K562 (cell line): ENCODE data around the gene ERGIC1. TPM values are rescaled to one million over a fixed set of nuclear protein-coding genes. Genes with fewer than 3 reads are reported as not detected.
A peak's percentile ranks its signal among the peaks of the same experiment; 100 is the strongest.

Source experiments
- ATAC-seq: fragments of 200-7000 bp; cut with Tn5 transposase; 3 replicates; pipeline ENCODE4 v1.9.1; 2020; ENCODE audit warnings: moderate library complexity
- BruUV-seq: library from RNA; stranded (reverse); fragments of 400-500 nt; replicated peaks from 2 replicates; lab custom pipeline; 2021; lab: Mats Ljungman, UMichigan
- CTCF ChIA-PET: fragments of 300-600 bp; formaldehyde crosslinking; extraction: SDS; loops from one replicate; lab custom pipeline; 2021; ENCODE audit warnings: low intra/inter-chr PET ratio; lab: Yijun Ruan, JAX
- POLR2A ChIA-PET: fragments of 300-600, 350-650 bp; sonication (Branson Sonifier 250); formaldehyde crosslinking; extraction: SDS; loops from one replicate; lab custom pipeline; 2021; ENCODE audit warnings: antibody characterized with exemption, inconsistent platforms; lab: Yijun Ruan, JAX
- DNase-seq, 4 experiments: peaks; one replicate each; pipeline versions ENCODE4 v3.0.0 to v3.0.0-alpha.2; 2011 to 2018; ENCODE audit warnings: low spot score in 3 of 4, mixed read lengths in 3 of 4; ENCODE audit errors: extremely low read depth in 1 of 4
- FAIRE-seq: peaks from 2 replicates; lab custom pipeline; 2011; peaks lifted over from hg19 to GRCh38; lab: Jason Lieb, UNC
- H2AFZ ChIP-seq: 2 replicates; pipeline ENCODE4 v1.6.0; 2011; ENCODE audit warnings: low read depth, low read length, control low read depth, inconsistent platforms
- H3K27ac ChIP-seq: fragments of 200-600 bp; 3 replicates; pipeline ENCODE4 v1.8.0; 2011; ENCODE audit warnings: low read depth, mild to moderate bottlenecking, control low read depth, inconsistent platforms, low read length, moderate library complexity, mixed read lengths; ENCODE audit errors: extremely low read depth
- H3K27me3 ChIP-seq, 2 experiments: fragments of 300-600 bp in 1 of 2; 2 replicates in 1 of 2; 3 replicates in 1 of 2; pipeline versions ENCODE4 v1.6.0 to v1.8.0; 2011; ENCODE audit warnings: inconsistent platforms in 2 of 2, low read length in 2 of 2, mild to moderate bottlenecking in 1 of 2, mixed read lengths in 1 of 2, moderate library complexity in 1 of 2; ENCODE audit not compliant: control insufficient read depth in 2 of 2, insufficient read depth in 2 of 2
- H3K36me3 ChIP-seq: fragments of 300-600 bp; 3 replicates; pipeline ENCODE4 v1.8.0; 2011; ENCODE audit warnings: mild to moderate bottlenecking, low read length, inconsistent platforms; ENCODE audit not compliant: control insufficient read depth, insufficient read depth
- H3K4me1 ChIP-seq, 2 experiments: fragments of 200-600 bp in 1 of 2; replicated peaks in 1 of 2; 2 replicates in 1 of 2; 3 replicates in 1 of 2; pipeline versions ENCODE4 v1.5.1 to v1.8.0; 2011; ENCODE audit warnings: inconsistent platforms in 2 of 2, low read length in 2 of 2, mild to moderate bottlenecking in 1 of 2, mixed read lengths in 1 of 2, moderate library complexity in 1 of 2; ENCODE audit not compliant: control insufficient read depth in 2 of 2, insufficient read depth in 2 of 2
- H3K4me2 ChIP-seq: 2 replicates; pipeline ENCODE4 v1.6.1; 2011; ENCODE audit warnings: low read length, control low read depth, inconsistent platforms, mixed read lengths; ENCODE audit not compliant: insufficient read depth
- H3K4me3 ChIP-seq: fragments of 200-600 bp; sonication (generic), shearing (Covaris generic); 2 replicates; pipeline ENCODE4 v1.5.1; 2016; ENCODE audit warnings: control low read depth, inconsistent platforms
- H3K79me2 ChIP-seq: fragments of 200-600 bp; 3 replicates; pipeline ENCODE4 v1.8.0; 2011; ENCODE audit warnings: low read length, inconsistent platforms; ENCODE audit not compliant: control insufficient read depth, insufficient read depth
- H3K9ac ChIP-seq, 2 experiments: 2 replicates each; pipeline versions ENCODE4 v1.6.0 to v1.6.1; 2011; ENCODE audit warnings: low read depth in 2 of 2, low read length in 2 of 2, control low read depth in 1 of 2, inconsistent platforms in 1 of 2, mild to moderate bottlenecking in 1 of 2, mixed read lengths in 1 of 2; ENCODE audit not compliant: insufficient read depth in 1 of 2
- H3K9me1 ChIP-seq: one replicate; pipeline ENCODE4 v1.6.0; 2011; ENCODE audit warnings: inconsistent platforms, mild to moderate bottlenecking, low read length, moderate library complexity; ENCODE audit not compliant: control insufficient read depth, insufficient read depth
- H3K9me3 ChIP-seq: replicated peaks from 2 replicates; pipeline ENCODE4 v1.5.1; 2011; ENCODE audit warnings: low read depth, low read length, inconsistent platforms; ENCODE audit not compliant: control insufficient read depth, insufficient read depth
- H4K20me1 ChIP-seq: replicated peaks from 2 replicates; pipeline ENCODE4 v1.6.1; 2011; ENCODE audit warnings: low read length, inconsistent platforms, mixed read lengths; ENCODE audit not compliant: control insufficient read depth, insufficient read depth
- ATF3 ChIP-seq, 2 experiments: fragments of 450-650 bp in 1 of 2; sonication (generic) in 1 of 2; formaldehyde crosslinking in 1 of 2; IDR thresholded peaks in 1 of 2; conservative IDR thresholded peaks in 1 of 2; 2 replicates each; pipeline versions ENCODE4 v1.6.1 to v1.8.1; 2016 to 2023; ENCODE audit warnings: mild to moderate bottlenecking in 2 of 2, moderate library complexity in 2 of 2, inconsistent platforms in 1 of 2, missing genetic modification reagents in 1 of 2
- BCL6 ChIP-seq: fragments of 250-450 bp; sonication (Bioruptor Pico); IDR thresholded peaks from 2 replicates; pipeline ENCODE4 v1.4.0; 2020
- BCOR ChIP-seq: fragments of 450-650 bp; IDR thresholded peaks from 2 replicates; pipeline ENCODE4 v1.6.1; 2016
- CEBPG ChIP-seq, 3 experiments: fragments of 200-800 bp in 1 of 3; sonication (Bioruptor generic) in 1 of 3; sonication (generic) in 1 of 3; formaldehyde crosslinking in 1 of 3; IDR thresholded peaks in 2 of 3; conservative IDR thresholded peaks in 1 of 3; 2 replicates each; pipeline versions ENCODE4 v1.6.1 to v1.8.0; 2016 to 2022; ENCODE audit warnings: missing compliant biosample characterization in 2 of 3, missing genetic modification characterization in 2 of 3, mild to moderate bottlenecking in 1 of 3, missing genetic modification reagents in 1 of 3
- GABPB1 ChIP-seq: sonication (generic); formaldehyde crosslinking; IDR thresholded peaks from 2 replicates; pipeline ENCODE4 v1.8.0; 2022; ENCODE audit warnings: mild to moderate bottlenecking, missing genetic modification reagents
- HDAC2 ChIP-seq: fragments of 450-650 bp; IDR thresholded peaks from 2 replicates; pipeline ENCODE4 v1.6.1; 2016; ENCODE audit warnings: mild to moderate bottlenecking
- KDM1A ChIP-seq, 2 experiments: fragments of 450-650 bp; IDR thresholded peaks; 2 replicates each; pipeline ENCODE4 v1.6.1; 2016; ENCODE audit warnings: mild to moderate bottlenecking in 2 of 2
- L3MBTL2 ChIP-seq: fragments of 450-650 bp; IDR thresholded peaks from 2 replicates; pipeline ENCODE4 v1.6.1; 2016; ENCODE audit warnings: mild to moderate bottlenecking, moderate library complexity
- MITF ChIP-seq: IDR thresholded peaks from 2 replicates; pipeline ENCODE4 v1.6.1; 2014; ENCODE audit warnings: antibody characterized with exemption
- RAD21 ChIP-seq, 2 experiments: fragments of 250-450 bp in 1 of 2; fragments of 450-650 bp in 1 of 2; sonication (Bioruptor Pico) in 1 of 2; formaldehyde crosslinking in 1 of 2; IDR thresholded peaks in 1 of 2; conservative IDR thresholded peaks in 1 of 2; 2 replicates each; pipeline versions ENCODE4 v1.4.0 to v1.8.0; 2020 to 2022; ENCODE audit warnings: mild to moderate bottlenecking in 2 of 2, moderate library complexity in 1 of 2
- RBM25 ChIP-seq: fragments of 200-400 bp; formaldehyde crosslinking; IDR thresholded peaks from 2 replicates; pipeline ENCODE4 v1.6.1; 2018; ENCODE audit warnings: low read length, low read depth, moderate library complexity; ENCODE audit not compliant: severe bottlenecking
- RCOR1 ChIP-seq, 2 experiments: IDR thresholded peaks; 2 replicates each; pipeline ENCODE4 v1.6.1; 2012; ENCODE audit warnings: low read depth in 2 of 2, low read length in 2 of 2, borderline replicate concordance in 1 of 2, improper control_type of control experiment in 1 of 2
- ZNF589 ChIP-seq: fragments of 200-800 bp; sonication (Bioruptor generic); IDR thresholded peaks from 2 replicates; pipeline ENCODE4 v1.6.1; 2016; ENCODE audit warnings: low read depth, missing genetic modification characterization, missing compliant biosample characterization
- WGBS: fragments of 100-300 bp; shearing (Covaris generic); methylation state at CpG from one replicate; pipeline ENCODE4 v1.1.6; 2016; ENCODE audit warnings: low coverage, mixed read lengths; ENCODE audit not compliant: insufficient coverage; ENCODE audit errors: missing lambda C conversion rate; 5-methylcytosine and 5-hydroxymethylcytosine counted together
- in situ Hi-C: fragments of 300-500 bp; cut with MboI; formaldehyde crosslinking; loops from 4 replicates; pipeline ENCODE4 v1.15.0; 2018; ENCODE audit warnings: inconsistent platforms, mixed read lengths
- intact Hi-C: fragments of 100-400 bp; cut with micrococcal nuclease; formaldehyde crosslinking; loops from 2 replicates; pipeline ENCODE4 v1.14.2; 2022
- polyA plus RNA-seq, 8 experiments: library from polyadenylated mRNA; depleted of rRNA in 4 of 8; stranded (reverse) in 5 of 8; unstranded in 3 of 8; fragments of >200 nt; fragmentation: Nextera tagmentation in 2 of 8; fragmentation: Illumina TruSeq in 1 of 8; extraction: Ambion mirVana in 2 of 8; extraction: Trizol in 1 of 8; gene quantifications; 2 replicates each; pipeline versions ENCODE4 v1.2.1 to v1.2.3, GENCODE V29; 2011 to 2014; ENCODE audit warnings: inconsistent platforms in 1 of 8, missing spikeins in 1 of 8
- total RNA-seq, 7 experiments: library from RNA; depleted of rRNA in 6 of 7; stranded (reverse); fragments of >200 nt in 6 of 7; fragmentation: Illumina TruSeq in 2 of 7; extraction: Trizol in 2 of 7; gene quantifications; 2 replicates each; pipeline versions ENCODE4 v1.2.1 to v1.2.3, GENCODE V29; 2011 to 2021; ENCODE audit warnings: low replicate concordance in 1 of 7

The ERGIC1 gene
- total and polyA plus RNA-seq, 9 of the 15 experiments (the other 6 are each of a cell fraction or from before 2014, with no cell fraction given), result 5.5 to 68.4 (median 36.4) TPM

- peaks cover 0 to 15% of the 10 kb centered on the region in 2 experiments; a peak in 2 of 5 replicates for H3K4me1 ChIP-seq
- ATAC-seq (peak; percentile 32; the same call in 1 of the 3 replicates), FAIRE-seq (no peak), DNase-seq (no peak)
- TF ChIP-seq RCOR1 (IDR thresholded peaks at IDR 0.05; ENCODE audit: borderline replicate concordance in 1 of 2, low read depth in 2 of 2, low read length in 2 of 2) (peak in 1 of 2 experiments; percentile 55; a peak in 2 of 4 replicates), MITF (no peak), HDAC2 (peak; percentile 36; the same call in 1 of the 2 replicates), L3MBTL2 (0 out of 2 replicates have a peak, but pooled peaks have one; percentile 9), BCOR (peak; percentile 70), CEBPG (CRISPR knock-in tag; IDR thresholded peaks at IDR 0.05) (0 out of 2 replicates have a peak, but pooled peaks have one; percentile 23), CEBPG (tag; conservative IDR thresholded peaks at IDR 0.05 in 1 of 2, IDR thresholded peaks at IDR 0.05 in 1 of 2) (peak; percentile 33 to 77; a peak in 3 of 4 replicates), ATF3 (IDR thresholded peaks at IDR 0.05) (peak; percentile 48; the same call in 1 of the 2 replicates), ATF3 (CRISPR knock-in tag; conservative IDR thresholded peaks at IDR 0.05) (no peak), ZNF589 (CRISPR knock-in tag) (0 out of 2 replicates have a peak, but pooled peaks have one; percentile 35), RAD21 (CRISPR knock-in tag; conservative IDR thresholded peaks at IDR 0.05 in 1 of 2, IDR thresholded peaks at IDR 0.05 in 1 of 2) (no peak), BCL6 (CRISPR knock-in tag) (no peak), RBM25 (peak; percentile 71), KDM1A (IDR thresholded peaks at IDR 0.05) (peak in 1 of 2 experiments; percentile 43; a peak in 1 of 4 replicates), GABPB1 (CRISPR knock-in tag) (no peak)
- H2AFZ ChIP-seq, result no peak overlapping the region
- in situ Hi-C loops, result no loop called here
- peak overlapping the region in 1 of 2 experiments; percentile 77; a peak in 1 of 4 replicates for H3K9ac ChIP-seq
- H3K36me3 ChIP-seq, result peaks cover 4% of the 10 kb centered on the region; the same call in 2 of the 3 replicates
- no peaks in the 10 kb centered on the region for H3K9me3 ChIP-seq
- H3K9me1 ChIP-seq, result no peaks in the 10 kb centered on the region
- POLR2A ChIA-PET, result no interaction called here
- H3K4me2 ChIP-seq, result no peak overlapping the region
- no peaks in the 10 kb centered on the region for H3K27me3 ChIP-seq
- peaks cover 15% of the 10 kb centered on the region for H4K20me1 ChIP-seq
- H3K4me3 ChIP-seq, result no peak overlapping the region
- WGBS, result 80% methylated on average over 6 of the region's 8 CpGs
- no TSS peak for BruUV-seq
- CTCF ChIA-PET, result no interaction called here
- H3K27ac ChIP-seq, result no peak overlapping the region
- peaks cover 6% of the 10 kb centered on the region; the same call in 1 of the 3 replicates for H3K79me2 ChIP-seq
- intact Hi-C loops, result no loop called here
Observed at GRCh38 chr5:172853355-172853975, 19.4 kb downstream of the ERGIC1 start.
